NCI-H1436 (cell line): ENCODE results near the gene LRRC75A.
"Not testable (repeated sequence)": the region's sequence is repeated elsewhere in the genome, so short reads cannot be mapped to it uniquely, and the experiment has no call there.

Source experiments
- DNase-seq: peaks from one replicate; lab custom pipeline; 2025; lab: John Stamatoyannopoulos, UW

Gene LRRC75A

DNA sequence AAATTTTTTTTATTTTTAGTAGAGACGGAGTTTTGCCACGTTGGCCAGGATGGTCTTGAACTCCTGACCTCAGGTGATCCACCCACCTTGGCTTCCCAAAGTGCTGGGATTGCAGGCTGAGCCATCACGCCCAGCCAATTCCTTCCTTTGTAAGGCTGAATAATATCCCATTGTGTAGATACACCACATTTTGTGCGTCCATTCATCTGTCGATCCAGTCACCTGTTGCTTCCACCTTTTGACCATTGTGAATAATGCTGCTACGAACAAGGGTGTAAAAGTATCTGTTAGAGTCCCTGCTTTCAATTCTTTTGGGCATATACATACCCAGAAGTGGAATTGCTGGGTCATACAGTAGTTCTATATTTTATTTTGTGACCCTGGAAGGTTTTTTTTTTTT lies 61.3 kb downstream of the LRRC75A start:
- no peak for DNase-seq

DNA sequence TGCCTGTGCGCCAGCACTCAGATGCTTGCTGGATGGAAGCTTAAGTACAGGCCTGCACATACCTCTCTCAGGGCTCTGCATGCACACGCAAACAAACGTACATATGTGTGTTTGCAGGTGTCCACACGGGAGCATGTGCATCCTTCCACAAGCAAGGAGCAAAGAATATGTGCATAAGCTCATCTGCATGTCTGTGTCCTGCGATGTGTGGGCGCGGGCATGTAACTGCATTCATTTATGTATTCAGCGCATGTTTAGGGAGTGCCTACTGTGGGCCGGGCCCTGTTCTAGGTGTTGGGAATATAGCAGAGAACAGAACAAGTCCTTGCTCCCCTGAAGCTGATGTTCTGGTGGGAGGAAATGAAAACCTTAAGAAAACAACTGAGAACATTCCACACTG lies 62.9 kb downstream of the LRRC75A start:
- DNase-seq = no peak

DNA sequence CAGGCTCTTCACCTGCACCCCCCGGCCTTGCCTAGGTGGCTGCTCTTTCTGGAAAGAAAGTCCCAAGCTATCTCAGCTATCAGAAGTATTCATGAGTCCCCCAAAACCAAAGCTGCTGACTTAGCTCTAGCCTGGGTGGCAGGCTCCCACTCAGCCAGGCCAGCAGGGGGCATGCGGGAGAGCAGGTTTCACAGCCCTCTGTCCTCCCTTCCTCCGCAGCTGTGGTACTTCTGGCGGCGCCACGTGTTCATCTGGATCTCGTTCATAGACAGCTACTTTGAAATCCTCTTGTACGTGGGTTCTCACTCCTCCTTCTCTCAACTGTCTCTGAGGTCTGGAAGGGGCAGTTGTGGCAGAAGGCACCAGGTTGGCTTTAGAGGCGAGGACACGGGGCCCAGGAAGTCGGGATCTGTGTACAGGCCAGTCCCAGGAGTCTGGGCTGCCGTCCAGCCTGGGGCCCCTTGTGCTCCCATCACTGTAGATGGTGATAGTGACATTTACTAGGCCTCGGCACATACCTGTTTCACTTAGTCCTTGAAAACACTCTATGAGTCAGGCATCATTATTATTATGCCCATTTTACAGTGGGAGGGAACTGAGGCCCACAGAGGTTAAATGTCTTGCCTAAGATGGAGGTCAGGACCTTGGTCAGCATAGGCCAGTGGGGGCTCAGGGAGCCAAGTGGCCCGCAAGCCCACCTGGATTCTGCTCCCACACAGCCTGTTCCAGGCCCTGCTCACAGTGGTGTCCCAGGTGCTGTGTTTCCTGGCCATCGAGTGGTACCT lies 63.7 kb downstream of the LRRC75A start:
- DNase-seq = peak; percentile 39

DNA sequence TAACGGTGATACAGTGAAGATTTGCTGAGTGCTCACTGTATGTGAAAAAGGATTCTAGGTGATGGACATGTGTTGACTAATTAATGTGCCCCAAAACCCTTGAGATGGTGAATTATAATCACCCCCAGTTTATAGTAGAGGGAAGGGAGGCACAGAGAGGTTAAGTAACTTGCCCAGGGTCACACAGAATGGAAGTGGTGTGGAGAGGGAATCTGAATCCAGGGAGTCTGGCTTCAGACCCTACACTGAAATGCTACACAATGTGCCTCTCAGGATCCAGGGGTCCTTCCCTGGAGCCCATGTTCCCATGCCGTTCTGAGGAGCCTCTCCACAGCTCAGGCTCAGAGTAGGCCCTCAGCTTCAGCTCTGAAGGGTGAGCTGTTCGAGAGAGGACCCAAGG lies 65.0 kb downstream of the LRRC75A start:
- no peak for DNase-seq

DNA sequence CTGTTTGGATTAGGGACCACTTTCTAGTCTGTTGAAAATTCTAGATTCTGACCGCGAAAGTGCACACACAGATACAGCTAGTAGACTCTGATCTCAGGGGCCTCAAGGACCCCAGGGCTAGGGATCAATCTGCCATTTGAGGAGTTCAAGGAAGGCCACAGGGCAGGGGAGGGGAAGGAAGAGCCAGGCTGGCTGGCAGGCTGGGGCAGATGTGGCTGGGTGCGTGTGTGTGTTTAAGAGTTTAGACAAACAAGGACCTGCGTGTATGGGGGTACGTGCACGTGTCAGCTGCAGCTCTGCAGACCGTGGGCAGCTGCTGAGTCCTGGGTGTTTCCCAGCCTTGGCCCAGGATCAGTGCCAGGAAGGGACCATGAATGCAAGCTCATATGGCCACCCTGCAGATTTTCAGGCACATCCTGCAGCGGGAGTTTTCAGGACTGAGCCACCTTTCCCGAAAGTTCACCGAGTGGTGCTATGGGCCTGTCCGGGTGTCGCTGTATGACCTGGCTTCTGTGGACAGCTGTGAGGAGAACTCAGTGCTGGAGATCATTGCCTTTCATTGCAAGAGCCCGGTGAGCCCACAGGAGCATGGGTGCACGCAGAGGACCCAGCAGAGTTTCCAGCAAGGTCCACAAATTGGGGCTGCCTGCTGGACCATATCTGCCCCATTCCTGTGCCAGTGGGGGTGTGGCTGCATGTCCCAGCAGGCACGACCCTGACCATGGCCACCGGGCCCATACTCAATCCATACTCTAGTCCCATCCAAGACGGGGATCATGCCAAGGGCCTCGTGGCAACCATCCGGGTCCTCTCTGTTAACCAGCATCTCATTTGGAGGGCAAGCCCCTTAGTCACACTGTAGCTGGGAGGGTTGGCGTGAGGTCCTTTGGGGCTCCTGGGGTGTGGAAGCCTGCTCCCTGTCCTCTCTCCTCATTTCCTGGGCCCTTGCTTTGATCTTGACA lies 66.0 kb downstream of the LRRC75A start:
- DNase-seq = no peak

DNA sequence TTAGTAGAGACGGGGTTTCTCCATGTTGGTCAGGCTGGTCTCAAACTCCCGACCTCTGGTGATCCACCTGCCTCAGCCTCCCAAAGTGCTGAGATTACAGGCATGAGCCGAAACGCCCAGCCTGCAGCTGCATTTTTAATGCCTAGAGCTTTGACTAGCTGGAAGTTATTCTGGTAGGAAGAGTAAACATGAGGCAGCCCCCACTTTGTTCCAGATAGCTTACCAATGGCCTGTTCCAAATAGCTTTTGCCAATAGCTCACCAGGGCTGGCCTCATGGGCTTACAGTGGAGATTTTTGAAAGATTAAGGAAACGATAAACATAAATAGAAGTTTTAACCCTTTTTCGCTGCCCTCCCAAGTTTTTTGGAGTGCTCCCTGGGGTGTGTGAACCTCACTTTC lies 66.8 kb downstream of the LRRC75A start:
- no peak for DNase-seq

DNA sequence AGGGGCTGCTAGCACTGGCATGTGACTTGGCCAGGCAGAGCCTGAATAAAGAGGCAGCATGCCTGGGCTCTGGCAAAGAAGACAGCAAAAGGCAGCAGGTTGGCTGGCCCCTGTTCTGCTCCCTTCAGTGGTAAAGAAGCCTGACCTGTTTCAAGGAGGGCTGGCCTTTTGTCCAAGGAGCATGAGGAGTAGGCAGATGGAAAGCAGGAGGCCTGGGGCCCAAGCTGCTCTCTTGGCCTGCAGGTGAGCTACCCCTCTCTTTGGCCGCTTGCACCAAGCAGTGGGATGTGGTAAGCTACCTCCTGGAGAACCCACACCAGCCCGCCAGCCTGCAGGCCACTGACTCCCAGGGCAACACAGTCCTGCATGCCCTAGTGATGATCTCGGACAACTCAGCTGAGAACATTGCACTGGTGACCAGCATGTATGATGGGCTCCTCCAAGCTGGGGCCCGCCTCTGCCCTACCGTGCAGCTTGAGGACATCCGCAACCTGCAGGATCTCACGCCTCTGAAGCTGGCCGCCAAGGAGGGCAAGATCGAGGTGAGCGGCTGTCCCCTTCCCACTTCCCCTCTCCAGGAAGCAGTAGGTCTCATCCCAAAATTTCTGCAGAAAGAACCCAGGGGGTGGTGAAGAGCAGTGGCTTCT lies 68.6 kb downstream of the LRRC75A start:
- DNase-seq = no peak

DNA sequence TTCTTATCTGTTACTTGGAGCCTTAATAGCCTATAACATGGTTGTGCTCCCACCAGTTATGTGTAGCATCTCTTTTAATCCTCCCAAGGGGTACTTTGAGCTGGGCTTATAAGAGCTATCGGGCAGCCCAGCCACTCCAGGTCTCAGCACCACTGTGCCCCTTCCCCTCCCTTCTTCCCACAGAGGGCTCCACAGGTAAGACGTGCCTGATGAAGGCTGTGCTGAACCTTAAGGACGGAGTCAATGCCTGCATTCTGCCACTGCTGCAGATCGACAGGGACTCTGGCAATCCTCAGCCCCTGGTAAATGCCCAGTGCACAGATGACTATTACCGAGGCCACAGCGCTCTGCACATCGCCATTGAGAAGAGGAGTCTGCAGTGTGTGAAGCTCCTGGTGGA lies 69.6 kb downstream of the LRRC75A start:
- DNase-seq = no peak

DNA sequence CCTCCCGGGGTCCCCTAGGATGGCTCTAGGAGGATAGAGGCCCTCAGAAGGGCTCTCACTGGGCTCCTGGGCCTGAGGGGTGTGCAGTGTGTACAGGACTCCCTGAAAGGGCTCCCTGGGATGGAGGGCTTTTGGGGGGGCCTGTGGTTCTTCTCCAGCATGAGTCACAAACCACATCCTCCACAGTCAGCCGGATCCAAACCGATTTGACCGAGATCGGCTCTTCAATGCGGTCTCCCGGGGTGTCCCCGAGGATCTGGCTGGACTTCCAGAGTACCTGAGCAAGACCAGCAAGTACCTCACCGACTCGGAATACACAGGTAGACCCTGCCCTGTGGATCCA lies 72.1 kb downstream of the LRRC75A start:
- DNase-seq = no peak

DNA sequence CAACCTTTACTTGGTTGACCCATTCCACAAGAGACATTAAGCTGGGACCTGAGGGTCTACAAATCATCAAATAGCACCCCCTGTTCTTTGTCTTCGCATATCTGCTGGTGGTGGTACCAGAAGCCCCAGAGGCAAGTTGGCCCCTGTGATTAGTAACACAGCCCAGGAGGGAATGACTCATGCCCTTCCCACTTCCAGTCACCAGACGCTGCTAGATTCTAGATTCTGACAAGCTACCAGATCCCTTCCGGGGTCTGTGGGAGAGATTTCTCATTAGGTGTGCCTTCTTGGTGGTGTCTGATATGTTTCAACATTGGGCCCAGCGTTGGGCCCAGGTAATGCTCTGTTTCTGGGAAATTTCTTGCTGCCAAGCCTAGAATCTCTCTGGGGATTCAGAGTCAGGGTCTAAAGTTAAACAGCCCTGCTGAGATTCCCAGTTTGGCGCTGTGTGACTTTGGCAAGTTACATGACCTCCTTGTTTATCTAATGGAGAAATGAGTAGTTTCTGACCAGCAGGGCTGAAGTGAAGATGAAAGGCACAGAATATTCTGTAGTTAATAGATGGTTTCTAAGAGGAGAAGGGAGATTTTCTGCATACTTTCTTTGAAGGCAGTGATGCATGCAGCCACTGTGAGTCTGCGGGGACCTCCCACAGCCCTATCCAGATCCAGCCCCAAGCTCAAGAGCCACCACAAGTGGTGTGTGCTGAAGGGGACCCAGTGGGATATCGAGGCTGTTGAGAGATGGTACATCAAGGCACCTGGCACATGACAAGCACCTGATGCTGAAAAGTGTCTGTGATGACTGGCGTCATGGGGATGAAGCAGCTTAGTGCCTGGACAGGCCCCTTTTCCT lies 72.7 kb downstream of the LRRC75A start:
- DNase-seq = no peak

DNA sequence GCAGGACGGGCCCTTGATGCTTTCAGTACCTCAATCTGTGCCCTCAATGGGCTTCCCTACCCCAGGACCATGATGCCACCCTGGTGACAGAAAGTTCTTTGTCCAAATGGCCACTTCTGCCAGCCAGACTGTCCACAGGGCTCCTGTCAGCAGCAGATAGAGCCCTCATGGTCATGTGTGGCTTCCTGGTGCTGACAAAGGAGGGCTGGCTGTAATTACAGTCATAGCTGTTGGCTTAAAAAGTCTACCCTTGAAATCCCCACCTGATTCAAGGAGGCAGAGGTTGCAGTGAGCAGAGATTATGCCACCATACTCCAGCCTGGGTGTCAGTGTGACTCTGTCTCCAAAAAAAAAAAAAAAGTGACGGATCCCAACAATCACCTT lies 73.3 kb downstream of the LRRC75A start:
- no peak for DNase-seq

DNA sequence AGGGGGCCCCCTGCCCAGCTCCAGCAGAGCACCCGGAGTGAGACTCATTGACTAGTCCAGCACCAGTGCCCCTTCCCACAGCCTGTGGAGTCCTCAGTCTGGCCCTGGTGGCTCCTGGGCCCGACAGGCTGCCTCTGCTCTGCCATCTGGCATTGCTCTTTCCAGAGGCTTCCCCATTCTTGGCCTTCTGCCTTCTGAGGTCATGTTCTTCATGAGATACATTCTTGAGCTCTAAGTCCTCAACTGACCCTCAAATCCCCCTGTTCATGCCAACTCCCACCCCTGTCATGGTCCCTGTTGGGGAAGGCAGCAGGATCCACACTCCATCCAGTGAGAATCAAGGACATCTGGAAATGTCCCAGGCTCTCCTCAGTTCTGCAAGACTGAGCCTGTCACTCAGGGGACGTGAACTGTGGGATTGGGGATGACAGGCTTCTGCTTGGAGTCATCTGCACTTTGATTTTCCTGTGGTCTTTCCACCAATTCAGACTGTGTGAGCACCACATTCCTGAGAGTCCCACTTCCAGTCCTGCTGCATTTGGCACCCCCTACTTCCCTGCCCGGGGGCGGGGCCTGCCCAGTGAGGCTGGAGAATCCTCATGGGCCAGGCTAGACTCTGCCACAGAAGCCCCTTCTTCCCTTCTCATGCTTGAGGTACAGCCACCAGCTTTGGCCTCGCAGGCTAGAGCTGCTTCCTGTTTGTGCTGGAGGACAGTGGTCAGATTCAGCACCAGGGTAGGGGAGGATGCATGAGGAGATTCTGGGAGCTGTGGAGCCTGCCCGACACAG lies 73.9 kb downstream of the LRRC75A start:
- no peak for DNase-seq

DNA sequence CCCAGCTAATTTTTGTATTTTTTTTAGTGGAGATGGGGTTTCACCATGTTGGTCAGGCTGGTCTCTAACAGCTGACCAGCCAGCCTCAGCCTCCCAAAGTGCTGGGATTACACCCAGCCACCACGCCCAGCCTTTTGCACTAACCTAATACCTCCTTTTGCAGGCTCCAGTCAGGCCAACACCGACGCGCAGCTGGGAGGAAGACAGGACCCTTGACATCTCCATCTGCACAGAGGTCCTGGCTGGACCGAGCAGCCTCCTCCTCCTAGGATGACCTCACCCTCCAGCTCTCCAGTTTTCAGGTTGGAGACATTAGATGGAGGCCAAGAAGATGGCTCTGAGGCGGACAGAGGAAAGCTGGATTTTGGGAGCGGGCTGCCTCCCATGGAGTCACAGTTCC lies 74.6 kb downstream of the LRRC75A start:
- DNase-seq = no peak

DNA sequence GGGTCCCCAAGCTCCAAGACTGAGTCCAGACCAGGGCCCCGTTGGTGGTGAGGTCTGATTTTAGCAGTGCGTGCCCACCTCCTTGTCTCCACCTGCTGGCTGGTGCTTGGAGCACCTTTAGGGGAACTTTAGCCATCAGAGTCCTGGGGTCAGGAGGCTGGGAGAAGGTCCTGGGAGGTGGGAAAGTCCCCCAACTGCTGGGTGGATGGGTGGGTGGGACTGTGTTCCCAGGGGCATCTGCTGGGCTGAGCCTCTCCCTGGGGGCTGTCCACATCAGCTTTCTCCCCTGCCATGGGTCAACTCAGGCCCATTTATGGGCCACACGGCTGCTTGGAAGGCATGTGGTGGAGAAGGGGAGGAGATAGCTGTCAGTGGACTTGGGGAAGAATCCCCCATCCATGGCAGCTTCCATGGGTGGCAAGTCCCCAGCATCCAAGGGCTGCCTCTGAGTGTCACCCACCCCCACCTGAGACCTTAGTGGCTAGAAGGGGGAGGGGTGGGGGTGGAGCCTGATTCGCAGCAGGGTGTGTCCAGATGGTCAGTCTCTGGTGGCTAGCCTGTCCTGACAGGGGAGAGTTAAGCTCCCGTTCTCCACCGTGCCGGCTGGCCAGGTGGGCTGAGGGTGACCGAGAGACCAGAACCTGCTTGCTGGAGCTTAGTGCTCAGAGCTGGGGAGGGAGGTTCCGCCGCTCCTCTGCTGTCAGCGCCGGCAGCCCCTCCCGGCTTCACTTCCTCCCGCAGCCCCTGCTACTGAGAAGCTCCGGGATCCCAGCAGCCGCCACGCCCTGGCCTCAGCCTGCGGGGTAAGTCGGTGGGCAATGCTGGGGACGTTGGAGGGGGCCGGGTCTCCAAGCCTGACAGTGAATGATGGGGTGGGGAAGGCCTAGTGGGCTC lies 76.7 kb downstream of the LRRC75A start, which contains the start of gene TRPV2:
Gene TRPV2 (plus strand): TSS at position 541 of the 894 bp plus-strand sequence. CDS start 2,098 bp downstream, outside the sequence.
- DNase-seq = peak; percentile 34

DNA sequence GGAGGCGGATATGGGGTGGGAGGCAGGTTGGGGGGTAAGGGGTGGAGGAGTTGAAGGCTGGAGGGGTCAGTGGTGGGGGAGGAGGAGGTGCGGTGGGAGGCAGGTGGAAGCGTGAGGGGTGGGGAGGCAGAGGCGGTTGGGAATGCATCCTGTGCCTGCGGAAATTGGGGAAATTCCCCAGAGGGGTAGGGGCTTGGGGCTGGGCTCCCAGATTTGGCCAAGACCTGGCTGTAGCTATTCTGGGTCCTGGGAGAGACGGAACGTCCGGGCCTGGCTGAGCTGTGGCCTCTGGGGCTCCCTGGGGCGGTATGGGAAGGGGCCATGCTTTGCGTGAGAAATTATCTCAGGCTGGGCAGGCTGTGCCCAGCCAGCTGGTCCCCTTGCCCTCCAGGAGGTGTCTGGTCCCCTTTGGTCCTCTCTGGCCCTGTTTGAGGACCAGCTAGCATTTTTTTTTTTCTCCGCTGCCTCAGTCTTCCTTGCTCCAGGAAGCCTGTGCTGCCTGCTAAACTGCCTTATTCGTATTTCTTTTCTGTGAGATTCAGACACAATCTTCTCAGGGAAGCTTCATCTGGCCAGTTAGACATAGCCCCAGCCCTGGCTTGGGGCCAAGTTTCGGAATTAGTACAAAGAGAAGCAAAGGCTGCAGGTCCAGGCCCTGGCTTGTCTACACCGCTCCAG lies 83.9 kb downstream of the LRRC75A start:
- no peak for DNase-seq

DNA sequence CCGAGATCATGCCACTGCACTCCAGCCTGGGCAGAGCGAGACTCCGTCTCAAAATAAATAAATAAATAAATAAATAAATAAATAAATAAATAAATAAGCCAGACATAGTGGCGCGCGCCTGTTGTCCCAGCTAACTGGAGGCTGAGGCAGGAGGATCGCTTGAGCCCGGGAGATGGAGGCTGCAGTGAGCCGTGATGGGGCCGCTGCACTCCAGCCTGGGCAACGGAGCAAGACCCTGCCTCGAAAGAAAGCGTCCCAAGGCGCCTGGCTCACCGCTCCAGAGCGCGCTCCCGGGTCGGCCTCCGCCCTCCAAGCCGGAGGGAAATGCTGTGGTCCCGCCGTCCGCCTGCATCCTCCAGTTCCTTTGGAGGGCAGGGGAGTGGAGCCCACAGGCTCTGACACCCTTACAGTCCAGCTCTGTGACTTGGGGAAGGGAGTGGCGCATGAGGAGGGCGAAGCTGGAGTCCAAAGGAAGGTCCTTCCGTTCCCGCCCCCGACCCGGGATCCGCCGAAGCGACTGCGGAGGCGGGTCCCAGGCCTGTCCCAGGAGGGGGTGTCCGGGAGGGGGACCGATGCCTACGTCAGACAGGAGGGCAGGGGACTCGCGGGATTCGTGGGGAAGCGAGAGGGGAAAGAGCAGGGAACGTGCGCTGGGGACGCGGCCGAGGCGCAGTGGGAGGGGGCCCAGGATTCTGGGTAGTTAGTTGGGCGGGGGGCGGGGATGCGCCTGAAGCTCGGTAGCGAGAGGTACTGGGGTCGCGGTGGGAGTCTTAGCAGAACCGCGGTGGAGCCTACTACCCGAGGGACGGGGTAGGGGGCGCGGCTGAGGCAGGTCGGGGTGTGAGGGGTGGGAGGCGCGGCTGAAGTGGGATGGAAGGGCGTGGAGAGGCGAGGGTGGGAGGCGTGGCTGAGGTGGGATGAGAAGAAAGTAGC lies 85.0 kb downstream of the LRRC75A start:
- DNase-seq = peak; percentile 56

DNA sequence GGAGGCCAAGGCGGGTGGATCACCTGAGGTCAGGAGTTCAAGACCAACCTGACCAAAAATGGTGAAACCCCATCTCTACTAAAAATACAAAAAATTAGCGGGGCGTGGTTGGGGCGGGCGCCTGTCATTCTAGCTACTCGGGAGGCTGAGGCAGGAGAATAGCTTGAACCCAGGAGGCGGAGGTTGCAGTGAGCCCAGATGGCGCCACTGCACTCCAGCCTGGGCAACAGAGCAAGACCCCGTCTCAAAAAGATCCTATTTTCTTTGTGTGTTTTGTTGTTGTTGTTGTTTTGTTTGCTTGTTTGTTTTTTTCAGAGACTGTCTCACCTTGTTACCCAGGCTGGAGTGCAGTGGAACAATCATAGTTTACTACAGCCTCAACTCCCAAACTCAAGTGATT lies 88.1 kb downstream of the LRRC75A start:
- not testable (repeated sequence) for DNase-seq
